Limb (tissue), 2 donors: Measurements from ENCODE around the gene AKAP8.
A peak's percentile ranks its signal among the peaks of the same experiment; 100 is the strongest.
"Not testable (repeated sequence)": the region's sequence is repeated elsewhere in the genome, so short reads cannot be mapped to it uniquely, and the experiment has no call there.

ENCODE experiments used
- DNase-seq, 2 donors: peaks; one replicate each; pipeline ENCODE4 v3.0.0-alpha.2; 2016; ENCODE audit errors: extremely low spot score in 2 of 2

The AKAP8 gene

DNA sequence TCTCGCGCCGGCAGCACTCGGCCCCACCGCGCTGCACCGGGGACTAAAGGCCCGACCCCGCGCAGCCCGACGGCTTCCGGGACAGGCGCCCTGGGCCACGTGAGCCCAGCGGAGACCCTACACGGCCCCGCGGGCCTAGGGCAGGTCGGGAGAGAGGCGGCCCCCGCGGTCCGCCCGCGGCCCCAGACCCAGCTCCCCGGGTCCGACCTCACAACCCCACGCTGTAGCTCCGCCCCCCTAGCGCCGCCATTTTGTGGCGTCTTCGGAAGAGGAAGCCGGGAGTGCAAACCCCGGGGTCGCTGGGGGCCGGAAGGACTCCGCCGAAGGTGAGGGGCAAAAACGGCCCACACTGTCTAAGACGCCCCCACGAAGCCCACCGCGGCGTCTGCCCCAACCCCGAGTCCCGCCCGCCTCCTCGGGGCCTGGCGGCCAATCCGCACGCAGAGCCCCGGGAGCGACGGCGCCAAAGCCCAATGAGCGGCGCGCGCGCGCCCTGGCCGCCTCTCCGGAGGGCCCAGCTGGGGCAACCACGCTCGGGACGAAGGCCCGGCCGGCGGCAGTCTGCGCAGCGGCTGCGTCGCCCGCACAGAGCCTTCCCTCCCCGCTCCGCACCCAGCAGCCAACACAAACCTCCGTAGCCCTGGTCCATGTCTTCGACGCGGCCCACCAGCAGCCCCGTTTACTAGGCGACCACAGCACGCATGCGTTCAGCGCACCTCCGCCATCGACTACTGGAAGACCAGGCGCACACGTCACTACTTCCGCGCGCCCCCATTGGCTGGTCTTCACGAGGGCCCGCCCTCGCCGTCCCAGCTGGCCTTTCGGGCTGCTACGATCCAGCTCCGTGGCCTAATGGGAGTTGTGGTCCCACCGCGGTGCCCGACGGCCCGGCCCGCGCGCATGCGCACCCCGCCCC lies at the start of gene AKAP8:
Gene AKAP8 (minus strand): TSS at position 705 of the 916 bp plus-strand sequence. CDS start 56 bp downstream, at position 649.
- DNase-seq, result peak; percentile 98 to 99

DNA sequence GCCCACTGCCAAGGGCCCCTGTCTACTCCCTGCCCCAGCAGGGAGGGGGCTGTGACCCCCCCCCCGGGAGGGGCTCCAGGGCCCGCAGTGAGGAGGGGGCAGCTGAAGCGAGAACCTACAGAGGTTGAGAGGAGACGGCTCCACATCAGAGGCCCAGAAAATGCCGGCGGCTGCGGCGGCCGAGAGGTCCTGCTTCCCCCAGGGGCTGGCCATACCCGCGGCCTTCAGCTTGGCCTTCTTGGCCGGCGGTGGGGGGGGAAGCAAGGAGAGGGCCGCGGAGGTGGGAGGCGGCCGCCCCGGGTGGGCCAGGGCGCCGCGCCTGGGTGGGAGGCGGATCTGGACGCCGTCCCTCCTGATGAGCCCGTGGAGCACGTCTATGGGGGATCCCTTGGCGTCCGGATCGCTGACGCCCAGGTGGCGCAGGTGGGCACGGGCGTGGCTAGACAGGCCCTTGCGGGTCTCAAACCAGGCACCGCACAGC lies 48.4 kb upstream of the AKAP8 start:
- no peak for DNase-seq

DNA sequence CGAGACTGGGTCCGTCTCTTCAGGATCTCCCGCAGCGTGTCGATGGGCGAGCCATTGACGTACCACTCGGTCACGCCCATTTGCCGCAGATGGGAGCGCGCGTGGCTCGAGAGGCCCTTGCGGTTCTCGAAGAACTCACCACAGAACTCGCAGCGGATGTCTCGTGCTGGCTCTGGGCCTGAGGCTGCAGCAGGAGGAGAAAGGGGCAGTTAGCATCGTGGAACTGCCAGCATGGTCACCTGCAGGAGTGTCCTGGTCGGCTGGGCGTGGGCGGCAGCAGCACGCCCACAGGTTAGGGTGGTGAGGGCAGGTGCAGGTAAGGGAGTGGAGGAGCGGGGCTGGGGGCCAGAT lies 47.7 kb upstream of the AKAP8 start:
- DNase-seq, result no peak

DNA sequence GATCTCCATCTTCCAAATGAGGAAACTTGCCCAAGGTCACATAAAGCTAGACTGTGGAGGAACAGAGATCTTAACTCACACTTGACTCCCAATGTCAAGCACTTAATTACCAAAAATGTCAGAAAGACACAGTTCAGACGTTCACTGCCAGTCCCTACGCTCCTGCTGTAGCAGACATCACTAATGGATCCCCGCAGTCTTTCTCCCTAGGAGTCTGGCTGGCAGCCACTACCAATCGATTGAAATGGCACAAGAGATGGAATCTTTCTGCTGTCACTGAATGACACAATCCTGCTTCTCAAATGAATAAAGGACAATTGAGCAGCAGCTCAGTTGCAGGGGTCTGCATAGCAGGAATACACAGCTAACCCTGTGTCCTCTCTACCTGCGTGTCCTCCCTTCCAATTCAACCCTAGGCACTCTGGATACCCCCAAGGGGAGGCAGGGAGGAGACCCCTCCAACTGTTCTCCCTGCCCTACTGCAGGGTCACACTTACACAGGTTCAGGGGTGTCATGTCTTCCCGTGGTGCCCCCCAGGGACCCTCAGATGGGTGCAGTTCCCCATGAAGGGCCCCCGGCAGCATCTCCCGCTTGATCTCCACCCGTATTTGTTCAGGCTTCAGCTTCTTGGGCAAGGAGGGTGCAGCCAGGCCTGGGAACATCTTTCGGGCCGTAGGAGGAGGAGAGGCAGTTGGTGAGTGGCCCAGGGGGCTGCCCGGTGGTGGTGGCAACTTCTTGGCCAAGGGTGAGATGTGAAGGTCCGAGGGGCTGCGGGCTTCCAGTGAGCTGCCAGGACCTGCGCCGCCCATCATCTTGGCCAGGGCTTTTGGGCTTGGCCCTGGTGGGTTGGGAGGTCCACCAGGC lies 47.1 kb upstream of the AKAP8 start:
- no peak for DNase-seq

DNA sequence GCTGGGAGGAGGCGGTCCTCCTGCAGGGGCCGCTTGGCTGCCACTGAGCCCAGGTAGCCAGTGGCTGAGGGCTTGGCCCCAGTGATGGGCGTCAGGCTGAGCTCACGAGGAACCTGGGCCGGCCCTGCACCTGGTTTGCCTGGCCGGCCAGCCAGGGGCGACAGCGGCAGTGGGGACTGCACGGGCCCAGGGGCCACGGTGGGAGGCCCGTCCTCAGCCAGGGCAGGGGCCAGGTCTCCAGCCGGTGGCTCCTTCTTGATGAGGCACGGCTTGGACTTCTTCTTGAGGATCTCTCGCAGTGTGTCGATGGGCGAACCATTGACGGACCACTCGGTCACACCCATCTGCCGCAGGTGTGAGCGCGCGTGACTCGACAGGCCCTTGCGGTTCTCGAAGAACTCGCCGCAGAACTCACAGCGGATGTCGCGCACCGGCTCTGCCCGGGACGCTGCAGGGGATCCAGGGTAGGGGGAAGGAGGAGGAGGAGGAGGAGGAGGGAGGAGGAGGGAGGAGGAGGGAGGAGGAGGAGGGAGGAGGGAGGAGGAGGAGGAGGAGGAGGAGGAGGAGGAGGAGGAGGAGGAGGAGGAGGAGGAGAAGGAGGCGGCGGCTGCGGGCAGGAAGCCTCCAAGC lies 45.8 kb upstream of the AKAP8 start:
- no peak for DNase-seq

DNA sequence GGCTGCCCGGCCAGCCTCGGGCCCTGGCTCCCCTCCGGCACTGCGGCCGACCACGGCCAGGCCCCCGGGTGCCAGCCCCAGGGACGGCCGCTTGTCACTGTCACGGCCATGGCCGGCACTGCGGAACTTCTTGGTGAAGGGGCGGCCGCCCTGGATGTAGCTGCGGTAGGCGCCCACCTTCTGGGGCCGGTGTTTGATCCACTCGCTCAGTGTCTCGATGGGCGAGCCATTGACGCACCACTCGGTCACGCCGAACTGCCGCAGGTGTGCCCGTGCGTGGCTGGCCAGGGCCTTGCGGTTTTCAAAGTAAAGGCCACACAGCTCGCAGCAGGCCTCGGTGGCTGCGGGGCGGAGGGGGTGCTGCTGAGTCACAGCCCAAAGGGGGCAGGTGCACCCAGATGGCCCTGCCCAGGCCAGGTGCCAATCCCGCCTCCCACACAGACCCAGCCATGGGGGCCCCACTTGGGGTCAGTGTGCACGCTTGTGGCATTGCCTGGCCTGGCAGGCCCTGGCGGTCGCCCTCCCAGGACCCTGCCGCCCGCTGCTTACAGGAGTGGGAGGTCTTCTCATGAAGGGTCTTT lies 45.2 kb upstream of the AKAP8 start:
- no peak for DNase-seq

DNA sequence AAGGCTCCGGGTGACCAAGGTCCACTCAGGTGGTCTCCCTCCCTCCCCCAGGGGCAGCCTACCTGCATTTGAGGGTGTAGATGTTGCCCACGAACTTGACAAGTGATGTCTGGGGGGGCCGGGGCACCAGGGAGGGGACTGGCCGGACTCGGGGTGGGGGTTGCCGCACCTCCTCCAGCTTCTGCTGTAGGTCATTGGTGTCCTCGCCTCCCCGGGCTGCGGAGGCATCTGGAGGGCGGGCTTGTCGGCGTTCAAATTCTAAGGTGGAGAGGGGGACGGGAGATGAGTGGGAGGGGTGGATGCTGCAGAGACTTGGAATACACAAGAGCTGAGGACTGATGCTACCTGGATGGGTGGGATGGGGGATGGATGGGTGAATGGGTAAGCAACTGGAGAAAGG lies 44.5 kb upstream of the AKAP8 start:
- no peak for DNase-seq

DNA sequence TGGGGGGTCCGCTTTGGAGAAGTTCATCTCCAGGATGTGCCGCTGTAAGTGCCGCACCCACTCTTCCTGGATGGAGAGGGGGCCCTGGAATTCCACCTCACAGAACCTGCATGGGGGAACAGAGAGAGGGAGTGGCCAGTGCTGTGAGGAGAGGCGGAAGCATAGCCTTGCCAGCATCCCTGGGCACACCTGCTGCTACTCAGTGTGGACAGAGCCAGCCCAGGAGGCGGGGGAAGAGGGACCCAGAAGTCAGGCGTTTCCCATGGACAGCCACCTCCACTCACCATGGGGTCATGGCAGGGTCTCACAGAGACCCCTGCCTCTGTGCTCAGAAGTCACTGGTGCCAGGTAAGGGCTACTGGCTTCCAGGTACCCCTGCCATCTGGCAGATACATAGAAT lies 43.5 kb upstream of the AKAP8 start:
- DNase-seq, result no peak

DNA sequence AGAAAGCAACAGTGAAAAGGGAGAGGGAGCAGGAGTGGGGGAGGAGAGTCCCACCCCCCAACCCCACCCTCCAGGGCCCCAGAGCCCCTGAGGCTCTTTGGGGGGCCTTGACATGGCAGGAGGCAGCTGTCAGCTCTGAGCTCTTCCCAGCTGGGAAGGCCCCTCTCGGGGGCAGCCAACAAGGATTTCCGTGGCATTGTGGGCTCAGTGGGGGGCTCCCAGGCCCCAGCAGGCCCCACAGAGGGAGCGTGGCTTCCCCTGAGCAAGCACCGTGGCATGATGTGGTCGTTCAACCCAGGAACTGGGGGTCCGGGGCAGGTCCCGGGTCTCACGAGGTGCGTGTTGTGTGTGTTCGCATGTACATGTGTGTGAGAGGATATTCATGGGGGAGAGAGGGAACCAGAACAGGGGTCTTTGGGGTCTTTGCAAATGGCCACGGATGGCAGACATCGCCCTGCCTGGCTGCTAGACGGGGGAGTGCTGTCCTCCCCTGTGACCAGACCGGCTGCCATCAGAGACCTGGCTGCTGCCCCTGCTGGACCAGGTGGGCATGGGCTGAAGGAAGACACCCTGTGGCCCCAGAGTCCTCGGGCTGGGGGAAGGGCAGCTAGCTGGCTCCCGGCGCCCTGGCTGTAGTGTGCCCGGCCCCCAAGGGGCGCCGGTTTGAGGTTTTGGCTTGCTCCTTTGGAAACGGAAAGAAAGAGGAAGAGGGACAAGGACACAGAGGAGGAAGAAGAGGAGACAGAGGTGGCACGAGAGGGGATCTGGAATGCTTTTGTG lies 42.9 kb upstream of the AKAP8 start:
- no peak for DNase-seq

DNA sequence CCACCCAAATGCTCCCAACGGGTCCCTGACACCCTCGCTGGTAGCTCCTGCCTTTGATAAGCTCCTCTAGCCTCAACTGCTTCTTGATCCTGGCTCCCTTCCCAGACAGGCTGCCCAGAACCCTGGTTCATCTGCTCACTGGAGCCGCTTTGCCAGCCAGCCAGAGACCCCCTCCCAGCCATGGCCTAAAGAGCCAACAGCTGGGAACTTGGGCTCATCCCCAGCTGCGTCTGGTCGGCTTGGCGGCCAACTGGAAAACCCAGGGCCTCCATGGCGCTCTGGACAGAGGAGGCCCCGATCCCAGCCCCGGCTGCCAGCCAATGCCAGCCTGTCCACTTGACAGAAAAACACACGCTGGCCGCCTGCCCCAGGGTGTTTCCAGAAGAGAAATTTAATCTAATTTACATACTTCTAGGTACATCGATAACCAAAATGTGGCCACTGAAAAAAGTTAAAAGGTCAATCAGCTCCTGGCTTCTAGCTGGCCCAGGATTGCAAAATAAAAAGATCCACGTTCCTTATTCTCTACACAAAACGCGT lies 42.2 kb upstream of the AKAP8 start:
- peak in 1 of 2 donors; percentile 45 for DNase-seq

DNA sequence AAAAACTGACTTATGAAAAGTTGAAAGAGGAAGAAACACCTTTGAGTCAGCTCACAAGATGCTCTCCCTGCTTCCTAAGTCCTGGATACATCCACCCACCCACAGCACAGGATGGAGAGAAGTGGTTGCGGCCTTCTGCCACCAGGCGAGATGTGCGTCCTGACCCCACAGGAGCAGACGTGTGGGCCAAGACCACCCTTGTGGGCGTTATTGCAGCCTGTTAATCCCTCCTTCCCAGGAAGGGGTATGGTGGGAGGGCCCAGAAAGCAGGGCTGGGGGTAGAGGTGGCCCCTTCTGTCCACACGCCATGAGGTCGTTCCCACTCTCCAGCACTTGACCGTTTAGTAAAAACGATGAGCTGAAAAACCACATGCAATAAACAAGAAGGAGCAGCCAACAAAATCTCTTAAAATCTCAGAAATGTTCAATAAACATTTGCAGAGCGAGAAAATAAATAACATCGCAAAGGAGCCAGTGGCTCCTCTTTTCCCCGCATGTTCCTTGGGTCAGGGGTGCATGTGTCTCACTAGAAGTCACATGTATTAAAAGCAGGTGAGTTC lies 41.6 kb upstream of the AKAP8 start:
- no peak for DNase-seq

DNA sequence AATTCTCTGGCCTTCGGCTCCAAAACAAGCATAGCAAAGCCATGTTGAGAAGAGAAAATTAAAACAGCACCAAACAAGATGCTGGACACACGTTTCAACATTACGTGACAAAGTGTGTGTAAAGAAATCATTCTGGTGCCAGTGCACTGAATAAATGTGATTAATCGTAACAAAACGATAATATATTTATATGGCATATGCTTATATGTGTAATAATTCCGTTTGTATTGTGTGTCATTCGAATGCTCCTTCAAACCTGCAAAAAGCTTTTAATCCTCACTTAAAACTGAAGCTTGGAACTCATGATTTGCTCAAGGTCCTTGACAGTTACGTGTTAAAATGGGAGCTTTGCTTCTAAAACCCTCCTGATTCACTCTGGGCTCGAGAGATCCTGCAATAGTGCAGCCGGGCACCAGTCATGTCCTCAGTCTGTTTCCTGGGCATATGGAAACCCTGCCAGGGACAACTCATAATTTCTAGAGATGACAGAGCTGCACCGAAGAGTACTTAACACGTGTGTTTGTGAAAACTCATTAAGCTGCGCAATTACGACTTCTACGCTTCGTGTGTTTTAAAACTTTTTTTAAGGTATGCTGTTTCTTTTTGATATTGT lies 39.9 kb upstream of the AKAP8 start:
- no peak for DNase-seq

DNA sequence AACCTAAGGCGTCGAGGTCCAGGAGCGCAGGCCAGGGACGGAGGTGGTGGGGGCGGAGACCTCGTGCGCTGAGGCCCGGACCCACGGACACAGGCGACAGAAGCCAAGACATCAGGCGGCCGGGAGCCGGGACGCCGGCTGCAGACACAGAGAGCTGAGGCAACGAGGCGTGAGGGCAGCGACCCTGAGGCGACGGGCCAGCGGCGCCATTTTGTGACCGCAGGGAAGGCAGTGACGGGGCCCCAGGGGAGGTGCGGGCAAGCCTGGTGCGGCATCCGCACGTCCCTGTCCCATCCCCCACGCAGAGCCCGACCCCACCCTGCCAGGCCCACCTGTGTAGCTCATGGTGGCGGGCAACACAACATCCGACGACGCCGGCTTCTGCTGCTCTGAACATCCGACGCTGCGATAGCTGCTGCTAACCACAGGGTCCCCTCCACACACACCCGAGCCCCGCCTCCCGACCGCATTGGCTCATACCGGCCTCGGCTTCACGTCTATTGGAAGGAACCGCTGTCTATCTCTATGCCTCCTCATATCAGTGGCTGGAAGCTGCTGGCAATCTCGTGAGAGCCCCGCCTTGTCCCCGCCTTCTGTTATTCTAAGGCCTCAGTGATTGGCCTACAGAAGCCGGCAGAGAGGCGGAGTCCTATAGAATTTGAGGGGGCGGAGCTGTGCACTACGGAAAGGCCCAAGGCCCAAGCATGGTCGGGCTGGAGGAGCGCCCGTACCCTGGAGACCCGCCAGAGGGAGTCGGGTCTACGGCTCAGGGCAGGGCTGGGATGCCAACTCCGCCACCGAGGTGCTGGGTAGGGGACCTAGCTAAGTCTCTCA lies 39.2 kb upstream of the AKAP8 start, which contains the start of gene AKAP8L:
Gene AKAP8L (minus strand): TSS at position 410 of the 834 bp plus-strand sequence. CDS start 65 bp downstream, at position 345.
- peak; percentile 99 to 100 for DNase-seq

DNA sequence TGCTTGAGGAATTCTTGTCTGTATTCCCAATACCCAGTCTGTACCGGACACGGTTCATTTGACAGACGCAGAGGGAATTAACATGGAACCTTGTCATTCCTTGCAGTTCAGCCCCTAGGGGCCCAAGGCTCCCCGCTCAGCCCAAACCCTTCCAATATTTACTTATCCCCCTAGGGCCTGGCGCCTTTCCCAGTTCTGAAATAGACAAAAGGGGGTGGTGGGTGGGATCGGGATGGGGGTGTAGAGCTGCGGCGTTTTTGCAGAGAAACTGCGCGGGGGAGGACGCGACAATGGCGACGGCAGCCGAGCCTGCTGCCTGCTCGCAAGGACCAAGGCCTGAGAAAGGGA lies 38.6 kb upstream of the AKAP8 start:
- peak in 1 of 2 donors; percentile 66 for DNase-seq

DNA sequence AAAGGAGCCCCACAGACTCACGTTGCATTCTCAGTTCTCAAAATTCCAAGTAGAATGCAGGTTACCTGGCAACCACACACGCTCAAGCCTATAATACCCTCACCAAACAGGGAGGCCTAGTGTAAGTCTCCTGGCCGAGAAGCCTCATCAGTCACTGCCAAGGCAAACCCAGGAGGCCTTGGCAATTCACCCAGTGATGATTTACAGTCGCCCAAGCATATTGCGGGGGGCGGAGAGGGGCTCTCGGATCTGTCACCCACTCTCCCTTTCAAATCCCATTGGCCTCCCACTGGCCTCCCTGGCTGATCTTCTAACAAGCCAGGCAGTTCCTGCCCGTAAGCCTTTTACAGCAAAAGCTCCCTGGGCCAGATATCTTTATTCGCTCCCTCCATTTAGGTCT lies 38.1 kb upstream of the AKAP8 start:
- DNase-seq, result no peak

DNA sequence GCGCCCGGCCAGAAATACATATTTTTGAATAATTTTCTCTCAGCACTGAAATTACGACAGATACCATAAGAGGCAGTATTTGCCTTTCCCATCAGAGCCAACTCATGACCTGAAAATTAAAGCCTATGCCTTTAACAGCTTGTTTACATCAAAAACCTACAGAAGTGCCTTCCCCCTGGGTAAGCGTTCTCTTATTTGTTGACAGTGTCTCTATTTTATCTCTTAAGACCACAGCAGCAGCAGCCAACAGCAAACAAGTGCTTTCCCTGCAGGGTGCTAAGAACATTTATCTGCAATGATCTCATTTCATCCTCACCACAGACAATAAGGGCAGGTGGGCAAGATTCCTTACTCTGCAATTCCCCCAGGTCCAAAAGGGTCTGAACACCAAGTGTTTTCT lies 33.2 kb upstream of the AKAP8 start:
- no peak for DNase-seq

DNA sequence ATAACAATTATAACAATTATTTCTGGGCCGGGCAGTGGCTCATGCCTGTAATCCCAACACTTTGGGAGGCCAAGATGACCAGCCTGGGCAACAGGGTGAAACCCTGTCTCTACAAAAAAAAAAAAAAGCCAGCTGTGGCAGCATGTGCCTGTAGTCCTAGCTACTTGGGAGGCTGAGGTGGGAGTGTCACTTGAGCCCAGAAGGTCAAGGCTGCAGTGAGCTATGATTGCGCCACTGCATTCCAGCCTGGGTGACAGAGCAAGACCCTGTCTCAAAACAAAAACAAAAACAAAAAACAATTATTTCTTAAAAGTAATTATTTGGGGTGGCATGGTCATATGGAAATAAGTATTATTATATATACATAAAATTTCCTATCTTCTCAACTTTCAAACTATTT lies 31.8 kb upstream of the AKAP8 start:
- DNase-seq, result not testable (repeated sequence)

DNA sequence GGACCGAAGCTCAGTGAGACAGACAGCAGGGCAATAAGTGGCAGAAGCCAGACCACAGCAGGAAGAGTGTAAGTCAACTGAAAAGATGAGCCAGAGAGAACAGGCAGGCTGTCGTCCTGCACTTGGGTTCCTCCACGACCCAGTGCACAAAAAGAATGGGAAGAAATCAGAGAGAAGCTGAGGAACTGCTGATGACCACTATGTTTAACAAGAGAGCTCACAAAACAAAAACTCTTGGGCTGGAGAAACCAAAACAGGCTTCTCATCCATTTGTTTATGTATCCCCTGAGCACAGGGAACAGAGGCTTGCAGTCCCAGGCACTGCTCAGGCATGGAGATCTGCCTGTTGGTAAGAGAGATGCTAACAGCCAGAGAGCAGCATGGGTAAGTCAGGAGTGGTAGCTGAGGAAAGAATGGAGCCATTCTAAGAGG lies 25.2 kb upstream of the AKAP8 start:
- DNase-seq, result no peak
